Cardiac muscle cell (in vitro differentiated cells and primary cell): ENCODE data around the gene EIF5. TPM values are rescaled to one million over a fixed set of nuclear protein-coding genes. Genes with fewer than 3 reads are reported as not detected.

ENCODE experiments used
- DNase-seq, 2 donors: peaks; one replicate each; pipeline versions ENCODE4 v3.0.0 to v3.0.0-alpha.2; 2010 to 2017; ENCODE audit warnings: low read depth in 1 of 2, low spot score in 1 of 2
- H3K27ac ChIP-seq: fragments of 200-600 bp; sonication (generic); 2 replicates; pipeline ENCODE4 v1.5.1; 2016
- H3K27me3 ChIP-seq: fragments of 200-600 bp; sonication (generic); 2 replicates; pipeline ENCODE4 v1.6.0; 2016; ENCODE audit warnings: control low read depth
- H3K36me3 ChIP-seq: fragments of 200-600 bp; sonication (generic); 2 replicates; pipeline ENCODE4 v1.5.1; 2016; ENCODE audit warnings: control low read depth
- H3K4me1 ChIP-seq: fragments of 200-600 bp; sonication (generic); 2 replicates; pipeline ENCODE4 v1.8.1; 2017; ENCODE audit warnings: low read depth, mild to moderate bottlenecking, mixed run types
- H3K4me3 ChIP-seq: fragments of 200-600 bp; sonication (generic); 2 replicates; pipeline ENCODE4 v1.5.1; 2016; ENCODE audit warnings: mild to moderate bottlenecking
- H3K9me3 ChIP-seq: fragments of 200-600 bp; sonication (generic); 2 replicates; pipeline ENCODE4 v1.5.1; 2017; ENCODE audit warnings: low read depth, mild to moderate bottlenecking, control low read depth
- polyA plus RNA-seq: library from polyadenylated mRNA; unstranded; fragments of >200 nt; fragmentation: Nextera tagmentation; extraction: Ambion mirVana; gene quantifications from 2 replicates; pipeline ENCODE4 v1.2.1, GENCODE V29; 2016
- total RNA-seq: library from RNA; depleted of rRNA; stranded (reverse); fragments of >200 nt; gene quantifications from 2 replicates; pipeline ENCODE4 v1.2.3, GENCODE V29; 2016
- TF ChIP-seq, protein P1 (sequence below): IDR thresholded peaks from 2 replicates; pipeline ENCODE4 v1.5.1; 2012; ENCODE audit warnings: low read depth, mild to moderate bottlenecking, low read length

Gene EIF5
- total and polyA plus RNA-seq, 2 experiments from 2014 or later = 149 to 441 TPM

DNA sequence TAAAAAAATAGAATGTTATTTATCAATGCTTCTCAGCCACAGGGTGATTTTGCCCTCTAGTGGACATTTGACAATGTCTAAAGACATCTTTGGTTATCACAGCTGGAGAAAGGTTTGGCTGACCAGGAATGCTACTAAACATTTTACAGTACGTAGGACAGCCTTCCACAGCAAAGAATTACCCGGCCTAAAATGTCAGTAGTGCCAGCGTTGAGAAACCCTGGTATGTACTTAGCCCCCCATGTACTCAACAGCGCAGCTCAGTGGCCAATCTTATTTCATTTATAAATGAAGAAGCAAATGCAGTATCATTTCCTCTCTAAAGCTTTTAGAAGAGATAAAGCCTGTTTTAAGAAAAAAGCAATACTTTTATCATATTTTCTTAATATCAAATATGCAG lies 57.0 kb downstream of the EIF5 start:
- Histone ChIP-seq H3K27me3 (no peaks in the 10 kb centered on the region), H3K9me3 (no peaks in the 10 kb centered on the region), H3K36me3 (no peaks in the 10 kb centered on the region), H3K27ac (no peak overlapping the region), H3K4me3 (no peak overlapping the region), H3K4me1 (peaks cover 39% of the 10 kb centered on the region)
- TF ChIP-seq, protein P1, sequence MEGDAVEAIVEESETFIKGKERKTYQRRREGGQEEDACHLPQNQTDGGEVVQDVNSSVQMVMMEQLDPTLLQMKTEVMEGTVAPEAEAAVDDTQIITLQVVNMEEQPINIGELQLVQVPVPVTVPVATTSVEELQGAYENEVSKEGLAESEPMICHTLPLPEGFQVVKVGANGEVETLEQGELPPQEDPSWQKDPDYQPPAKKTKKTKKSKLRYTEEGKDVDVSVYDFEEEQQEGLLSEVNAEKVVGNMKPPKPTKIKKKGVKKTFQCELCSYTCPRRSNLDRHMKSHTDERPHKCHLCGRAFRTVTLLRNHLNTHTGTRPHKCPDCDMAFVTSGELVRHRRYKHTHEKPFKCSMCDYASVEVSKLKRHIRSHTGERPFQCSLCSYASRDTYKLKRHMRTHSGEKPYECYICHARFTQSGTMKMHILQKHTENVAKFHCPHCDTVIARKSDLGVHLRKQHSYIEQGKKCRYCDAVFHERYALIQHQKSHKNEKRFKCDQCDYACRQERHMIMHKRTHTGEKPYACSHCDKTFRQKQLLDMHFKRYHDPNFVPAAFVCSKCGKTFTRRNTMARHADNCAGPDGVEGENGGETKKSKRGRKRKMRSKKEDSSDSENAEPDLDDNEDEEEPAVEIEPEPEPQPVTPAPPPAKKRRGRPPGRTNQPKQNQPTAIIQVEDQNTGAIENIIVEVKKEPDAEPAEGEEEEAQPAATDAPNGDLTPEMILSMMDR = peak; percentile 74
- DNase-seq = peak; percentile 52 to 92

DNA sequence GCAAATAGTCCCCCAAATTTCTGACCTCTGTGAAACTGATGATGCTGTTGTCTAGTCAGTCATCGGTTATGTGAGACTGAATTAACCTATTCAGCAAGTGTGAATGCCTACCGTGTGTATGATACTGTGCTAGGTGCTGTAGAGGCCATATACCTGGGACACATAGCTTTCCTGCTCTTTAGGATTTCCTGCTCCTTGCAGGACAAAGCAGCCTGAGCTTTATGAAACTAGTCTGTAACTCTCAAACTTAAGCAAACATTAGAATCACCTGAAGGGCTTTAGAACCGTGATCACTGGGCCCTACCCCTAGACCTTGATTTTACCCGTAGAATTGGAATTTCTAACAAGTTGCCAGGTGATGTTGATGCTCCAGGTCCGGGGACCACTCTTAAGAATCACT lies 58.1 kb downstream of the EIF5 start:
- no peak for DNase-seq
- H3K27ac ChIP-seq = no peak overlapping the region
- no peak overlapping the region for H3K4me3 ChIP-seq
- TF ChIP-seq, protein P1 = no peak
- H3K27me3 ChIP-seq = no peaks in the 10 kb centered on the region
- H3K36me3 ChIP-seq = no peaks in the 10 kb centered on the region
- H3K4me1 ChIP-seq = peaks cover 43% of the 10 kb centered on the region
- H3K9me3 ChIP-seq = no peaks in the 10 kb centered on the region

DNA sequence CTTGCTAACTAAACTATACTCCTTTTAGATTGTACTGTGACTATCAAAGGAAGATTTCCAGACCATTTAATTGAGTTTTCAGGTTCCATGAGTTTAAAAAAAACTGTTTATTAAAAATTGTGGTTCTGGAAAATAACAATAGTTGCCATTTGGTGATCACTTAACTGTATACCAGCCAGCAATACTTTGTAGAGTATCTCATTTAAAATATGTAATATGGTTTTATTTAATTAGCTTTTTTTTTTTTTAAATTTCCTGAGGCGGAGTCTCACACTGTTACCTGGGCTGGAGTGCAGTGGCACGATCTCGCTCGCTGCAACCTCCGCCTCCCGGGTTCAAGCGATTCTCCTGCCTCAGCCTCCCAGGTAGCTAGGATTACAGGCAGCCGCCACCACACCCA lies 58.5 kb downstream of the EIF5 start:
- no peaks in the 10 kb centered on the region for H3K27me3 ChIP-seq
- no peak overlapping the region for H3K27ac ChIP-seq
- peaks cover 39% of the 10 kb centered on the region for H3K4me1 ChIP-seq
- H3K36me3 ChIP-seq = no peaks in the 10 kb centered on the region
- no peak overlapping the region for H3K4me3 ChIP-seq
- TF ChIP-seq, protein P1 = no peak
- H3K9me3 ChIP-seq = no peaks in the 10 kb centered on the region
- DNase-seq = no peak

DNA sequence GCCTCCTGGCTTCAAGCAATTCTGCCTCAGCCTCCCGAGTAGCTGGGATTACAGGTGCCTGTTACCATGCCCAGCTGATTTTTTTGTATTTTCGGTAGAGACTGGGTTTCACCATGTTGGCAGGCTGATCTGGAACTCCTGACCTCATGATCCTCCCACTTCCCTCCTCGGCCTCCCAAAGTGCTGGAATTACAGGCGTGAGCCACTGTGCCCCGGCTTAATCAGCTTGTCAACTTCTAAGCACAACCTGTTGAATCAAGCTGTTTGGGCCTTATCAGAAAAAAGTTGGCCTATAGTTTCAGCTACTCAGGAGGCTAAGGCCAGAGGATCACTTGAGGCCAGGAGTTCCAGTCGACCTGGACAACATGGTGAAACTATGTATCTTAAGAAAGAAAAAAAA lies 59.0 kb downstream of the EIF5 start:
- Histone ChIP-seq H3K4me1 (peaks cover 34% of the 10 kb centered on the region), H3K27me3 (no peaks in the 10 kb centered on the region), H3K9me3 (no peaks in the 10 kb centered on the region), H3K27ac (no peak overlapping the region), H3K36me3 (no peaks in the 10 kb centered on the region), H3K4me3 (no peak overlapping the region)
- no peak for DNase-seq
- TF ChIP-seq, protein P1 = no peak

DNA sequence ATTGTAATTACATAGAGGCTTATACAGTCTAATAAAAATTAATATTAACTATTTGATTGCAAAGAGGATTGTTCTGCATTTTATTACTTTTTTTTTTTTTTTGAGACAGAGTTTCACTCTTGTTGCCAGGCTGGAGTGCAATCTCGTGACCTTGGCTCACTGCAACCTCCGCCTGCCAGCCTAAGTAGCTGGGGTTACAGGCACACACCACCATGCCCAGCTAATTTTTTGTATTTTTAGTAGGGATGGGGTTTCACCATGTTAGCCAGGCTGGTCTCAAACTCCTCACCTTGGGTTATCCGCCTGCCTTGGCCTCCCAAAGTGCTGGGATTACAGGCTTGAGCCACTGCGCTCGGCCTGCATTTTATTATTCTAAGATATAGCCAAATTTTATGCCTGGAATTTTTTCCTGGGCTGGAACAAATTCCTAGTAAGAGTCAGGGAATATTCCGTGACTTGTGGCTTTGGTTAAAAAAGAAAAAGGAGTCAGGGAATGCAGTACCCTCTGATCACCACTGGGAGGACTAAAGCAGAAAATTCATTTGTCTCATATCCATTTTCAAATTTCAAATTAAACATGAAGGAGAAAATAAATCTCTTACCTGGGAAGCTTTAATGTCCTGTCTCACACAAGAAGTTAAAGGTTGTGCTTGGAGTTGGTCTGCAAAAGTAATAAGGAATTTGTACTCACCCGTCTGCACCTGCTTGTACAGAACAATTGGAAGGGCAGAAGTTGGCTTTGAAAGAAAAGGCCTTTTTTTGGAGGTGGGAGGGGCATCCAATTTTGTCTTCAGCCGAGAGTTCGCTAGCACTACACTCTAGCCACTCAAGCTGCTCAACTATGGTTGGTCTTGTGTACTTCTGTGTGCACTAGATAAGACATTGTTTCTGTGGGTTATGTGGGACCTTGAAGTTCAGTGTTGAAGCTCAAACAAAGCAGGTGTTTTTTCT lies 59.9 kb downstream of the EIF5 start:
- Histone ChIP-seq H3K27me3 (no peaks in the 10 kb centered on the region), H3K9me3 (no peaks in the 10 kb centered on the region), H3K4me1 (peaks cover 31% of the 10 kb centered on the region), H3K4me3 (no peak overlapping the region), H3K27ac (peak overlapping the region; percentile 76), H3K36me3 (no peaks in the 10 kb centered on the region)
- DNase-seq = peak; percentile 46 to 54
- TF ChIP-seq, protein P1 = peak; percentile 81

Other genes starting within 250 kb of the EIF5 start
- gene EXOC3L4, start 239.5 kb upstream of the EIF5 start, total RNA-seq = 1.7 and 5.5 TPM in 2 replicates
- gene EXOC3L4, start 239.5 kb upstream of the EIF5 start, polyA plus RNA-seq = 2.7 and 6.3 TPM in 2 replicates
- 0.99 and 1.2 TPM in 2 replicates for gene TNFAIP2, start 210.8 kb upstream of the EIF5 start, total RNA-seq
- gene TNFAIP2, start 210.8 kb upstream of the EIF5 start, polyA plus RNA-seq = 0.32 and 1.4 TPM in 2 replicates
- 69.4 and 88.3 TPM in 2 replicates for gene MARK3, start 51.2 kb downstream of the EIF5 start, total RNA-seq
- gene MARK3, start 51.2 kb downstream of the EIF5 start, polyA plus RNA-seq = 72.9 and 97.4 TPM in 2 replicates
- 169 and 324 TPM in 2 replicates for gene CKB, start 188.6 kb downstream of the EIF5 start, total RNA-seq
- 177 and 327 TPM in 2 replicates for gene CKB, start 188.6 kb downstream of the EIF5 start, polyA plus RNA-seq
- gene TRMT61A, start 195.0 kb downstream of the EIF5 start, total RNA-seq = 5.7 and 7.5 TPM in 2 replicates
- gene TRMT61A, start 195.0 kb downstream of the EIF5 start, polyA plus RNA-seq = 5.6 and 7.4 TPM in 2 replicates
- 17.4 and 17.6 TPM in 2 replicates for gene BAG5, start 228.4 kb downstream of the EIF5 start, total RNA-seq
- 17.6 and 19.6 TPM in 2 replicates for gene BAG5, start 228.4 kb downstream of the EIF5 start, polyA plus RNA-seq
- gene COA8, start 228.7 kb downstream of the EIF5 start, total RNA-seq = 31.3 and 33.8 TPM in 2 replicates
- gene COA8, start 228.7 kb downstream of the EIF5 start, polyA plus RNA-seq = 68.2 and 69.3 TPM in 2 replicates